OCI-LY3 (cell line): Measurements from ENCODE around the gene CUL1.

Experiments
- CTCF ChIP-seq: fragments of 200-600, 300-600 bp; sonication (generic); IDR thresholded peaks from 2 replicates; pipeline ENCODE4 v1.5.1; 2014; ENCODE audit warnings: antibody characterized with exemption, low read length, low read depth
- EZH2phosphoT487 ChIP-seq: fragments of 200-600 bp; shearing (Covaris generic); IDR thresholded peaks from 2 replicates; pipeline ENCODE4 v1.6.1; 2018; ENCODE audit warnings: antibody characterized with exemption, mixed run types, low read depth

- TF ChIP-seq CTCF (no peak), EZH2phosphoT487 (no peak)
These were observed 11.1 kb upstream of the CUL1 start for GRCh38 chr7:148687555-148687954.
